Mammary epithelial cell (primary cell): ENCODE data around the gene JAKMIP3.

Experiments
- EZH2 ChIP-seq: IDR thresholded peaks from 2 replicates; pipeline ENCODE4 v1.6.1; 2012; ENCODE audit warnings: low read length, inconsistent platforms, borderline replicate concordance
- TF ChIP-seq, protein P1 (sequence below), 2 donors: IDR thresholded peaks in 1 of 2; conservative IDR thresholded peaks in 1 of 2; 2 replicates each; pipeline ENCODE4 v1.5.1; 2011 to 2012; ENCODE audit warnings: inconsistent platforms in 2 of 2, low read length in 2 of 2, mild to moderate bottlenecking in 2 of 2, control low read depth in 1 of 2, low read depth in 1 of 2; ENCODE audit not compliant: insufficient read depth in 1 of 2; ENCODE audit errors: extremely low read depth in 1 of 2

DNA sequence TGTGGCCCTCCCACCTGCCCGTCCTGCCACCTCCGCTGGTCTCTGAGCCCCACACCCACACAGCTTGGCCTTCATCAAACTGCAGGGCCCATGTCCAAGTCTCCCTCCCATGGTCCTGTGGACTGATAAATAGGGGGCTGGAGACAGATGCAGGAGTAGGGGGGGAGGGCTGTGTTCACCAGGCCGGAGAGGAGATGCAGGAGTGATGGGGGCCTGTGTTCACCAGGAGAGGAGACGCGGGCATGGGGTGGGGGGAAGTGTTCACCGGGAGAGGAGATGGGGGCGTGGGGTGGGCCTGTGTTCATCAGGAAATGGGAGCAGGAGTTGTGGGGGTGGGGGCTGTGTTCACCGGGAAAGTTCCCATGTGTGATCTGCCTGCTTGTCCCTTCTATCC is 37.0 kb downstream of the JAKMIP3 start:
- TF ChIP-seq, protein P1, sequence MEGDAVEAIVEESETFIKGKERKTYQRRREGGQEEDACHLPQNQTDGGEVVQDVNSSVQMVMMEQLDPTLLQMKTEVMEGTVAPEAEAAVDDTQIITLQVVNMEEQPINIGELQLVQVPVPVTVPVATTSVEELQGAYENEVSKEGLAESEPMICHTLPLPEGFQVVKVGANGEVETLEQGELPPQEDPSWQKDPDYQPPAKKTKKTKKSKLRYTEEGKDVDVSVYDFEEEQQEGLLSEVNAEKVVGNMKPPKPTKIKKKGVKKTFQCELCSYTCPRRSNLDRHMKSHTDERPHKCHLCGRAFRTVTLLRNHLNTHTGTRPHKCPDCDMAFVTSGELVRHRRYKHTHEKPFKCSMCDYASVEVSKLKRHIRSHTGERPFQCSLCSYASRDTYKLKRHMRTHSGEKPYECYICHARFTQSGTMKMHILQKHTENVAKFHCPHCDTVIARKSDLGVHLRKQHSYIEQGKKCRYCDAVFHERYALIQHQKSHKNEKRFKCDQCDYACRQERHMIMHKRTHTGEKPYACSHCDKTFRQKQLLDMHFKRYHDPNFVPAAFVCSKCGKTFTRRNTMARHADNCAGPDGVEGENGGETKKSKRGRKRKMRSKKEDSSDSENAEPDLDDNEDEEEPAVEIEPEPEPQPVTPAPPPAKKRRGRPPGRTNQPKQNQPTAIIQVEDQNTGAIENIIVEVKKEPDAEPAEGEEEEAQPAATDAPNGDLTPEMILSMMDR (conservative IDR thresholded peaks at IDR 0.05 in 1 of 2, IDR thresholded peaks at IDR 0.05 in 1 of 2; ENCODE audit: extremely low read depth in 1 of 2, insufficient read depth in 1 of 2, low read depth in 1 of 2, low read length in 2 of 2), result no peak
- no peak for TF ChIP-seq EZH2
